PC-3 (cell line): ENCODE results near the gene HDAC1. TPM values are rescaled to one million over a fixed set of nuclear protein-coding genes. Genes with fewer than 3 reads are reported as not detected.
"Not testable (repeated sequence)": the region's sequence is repeated elsewhere in the genome, so short reads cannot be mapped to it uniquely, and the experiment has no call there.

ENCODE experiments used
- ATAC-seq: fragments of 200-7000 bp; cut with Tn5 transposase; 2 replicates; pipeline ENCODE4 v1.9.1; 2020; ENCODE audit warnings: mild to moderate bottlenecking, moderate library complexity
- BruUV-seq: library from RNA; stranded (reverse); fragments of 400-500 nt; replicated peaks from 2 replicates; lab custom pipeline; 2021; lab: Mats Ljungman, UMichigan
- CTCF ChIA-PET: fragments of 300-600 bp; sonication (Branson Sonifier 250); formaldehyde crosslinking; loops from one replicate; lab custom pipeline; 2022; ENCODE audit warnings: antibody characterized with exemption; lab: Charles Lee
- POLR2A ChIA-PET: fragments of 300-600 bp; sonication (Branson Sonifier 250); formaldehyde crosslinking; loops from one replicate; lab custom pipeline; 2022; ENCODE audit warnings: antibody characterized with exemption; ENCODE audit not compliant: unreplicated experiment; lab: Charles Lee
- DNase-seq: peaks from one replicate; pipeline ENCODE4 v3.0.0-alpha.2; 2015
- H2AFZ ChIP-seq: fragments of 300-600 bp; sonication (generic); 2 replicates; pipeline ENCODE4 v1.6.0; 2016; ENCODE audit warnings: antibody characterized with exemption, low read length
- H3F3A ChIP-seq: fragments of 300-600 bp; sonication (generic); one replicate; pipeline ENCODE4 v1.6.0; 2017; ENCODE audit warnings: antibody characterized with exemption, low read length, control low read depth, mild to moderate bottlenecking; ENCODE audit not compliant: unreplicated experiment
- H3K27ac ChIP-seq: fragments of 300-600 bp; sonication (generic); 2 replicates; pipeline ENCODE4 v1.5.1; 2016; ENCODE audit warnings: mild to moderate bottlenecking, low read length
- H3K27me3 ChIP-seq: fragments of 300-600 bp; sonication (generic); 2 replicates; pipeline ENCODE4 v1.6.1; 2016; ENCODE audit warnings: low read length, mixed read lengths
- H3K36me3 ChIP-seq: fragments of 300-600 bp; sonication (generic); 2 replicates; pipeline ENCODE4 v1.6.1; 2016; ENCODE audit warnings: low read depth, mixed run types, low read length, mixed read lengths
- H3K4me1 ChIP-seq: fragments of 300-600 bp; sonication (generic); 2 replicates; pipeline ENCODE4 v1.5.1; 2016; ENCODE audit warnings: low read length; ENCODE audit not compliant: insufficient read depth
- H3K4me2 ChIP-seq: fragments of 300-600 bp; sonication (generic); 2 replicates; pipeline ENCODE4 v1.6.0; 2016; ENCODE audit warnings: low read length
- H3K4me3 ChIP-seq: fragments of 300-600 bp; sonication (generic); 2 replicates; pipeline ENCODE4 v1.5.1; 2016; ENCODE audit warnings: mild to moderate bottlenecking, low read length, mixed read lengths
- H3K79me2 ChIP-seq: fragments of 300-600 bp; sonication (generic); 2 replicates; pipeline ENCODE4 v1.6.1; 2017; ENCODE audit warnings: low read length, mixed read lengths
- H3K9ac ChIP-seq: fragments of 300-600 bp; sonication (generic); 2 replicates; pipeline ENCODE4 v1.6.0; 2016; ENCODE audit warnings: mild to moderate bottlenecking, low read length
- H3K9me2 ChIP-seq: fragments of 300-600 bp; sonication (generic); replicated peaks from 2 replicates; pipeline ENCODE4 v1.6.1; 2016; ENCODE audit warnings: mixed run types, low read length, mixed read lengths
- H3K9me3 ChIP-seq: fragments of 300-600 bp; sonication (generic); 2 replicates; pipeline ENCODE4 v1.6.1; 2016; ENCODE audit warnings: low read length, mixed read lengths
- H4K20me1 ChIP-seq: fragments of 300-600 bp; sonication (generic); 2 replicates; pipeline ENCODE4 v1.6.1; 2016; ENCODE audit warnings: low read length, mixed read lengths
- CTCF ChIP-seq: fragments of 300-600 bp; sonication (generic); conservative IDR thresholded peaks from 2 replicates; pipeline ENCODE4 v1.5.1; 2017; ENCODE audit warnings: antibody characterized with exemption, low read depth, mild to moderate bottlenecking, low read length
- EZH2 ChIP-seq: fragments of 300-600 bp; sonication (generic); IDR thresholded peaks from one replicate; pipeline ENCODE4 v1.6.1; 2017; ENCODE audit warnings: antibody characterized with exemption, mild to moderate bottlenecking, low read length; ENCODE audit not compliant: unreplicated experiment
- EZH2phosphoT487 ChIP-seq: fragments of 300-600 bp; sonication (generic); IDR thresholded peaks from 2 replicates; pipeline ENCODE4 v1.6.1; 2018; ENCODE audit warnings: mild to moderate bottlenecking, antibody characterized with exemption, low read length, borderline replicate concordance
- intact Hi-C: fragments of 100-400 bp; cut with micrococcal nuclease; formaldehyde crosslinking; loops from 2 replicates; pipeline ENCODE4 v1.9.0; 2023
- total RNA-seq: library from RNA; depleted of rRNA; stranded (reverse); fragments of >200 nt; gene quantifications from 2 replicates; pipeline ENCODE4 v1.2.3, GENCODE V29; 2014

The HDAC1 gene
- total RNA-seq, 1 experiment from 2014 or later: 184 TPM

GRCh38 chr1:32255072-32256071 is 36.5 kb upstream of the HDAC1 start:
- no peak overlapping the region for H3K27ac ChIP-seq
- H3K4me1 ChIP-seq: no peaks in the 10 kb centered on the region
- ATAC-seq: no peak
- BruUV-seq: no TSS peak
- ChIA-PET CTCF (no interaction called here), POLR2A (interaction anchor here (0.6 kb wide), 1 partner anchor 39 kb away, joined by 3 read pairs; no protein-coding TSS in a partner anchor)
- H3K4me3 ChIP-seq: no peak overlapping the region
- no peaks in the 10 kb centered on the region for H4K20me1 ChIP-seq
- no peaks in the 10 kb centered on the region for H3K36me3 ChIP-seq
- no peaks in the 10 kb centered on the region for H3K9me3 ChIP-seq
- no peaks in the 10 kb centered on the region for H3K79me2 ChIP-seq
- intact Hi-C loops: no loop called here
- no peak overlapping the region for H3K9ac ChIP-seq
- no peak overlapping the region for H3K4me2 ChIP-seq
- H2AFZ ChIP-seq: no peak overlapping the region
- H3K9me2 ChIP-seq: no peaks in the 10 kb centered on the region
- H3K27me3 ChIP-seq: no peaks in the 10 kb centered on the region
- TF ChIP-seq CTCF (no peak), EZH2phosphoT487 (no peak)
- H3F3A ChIP-seq: no peaks in the 10 kb centered on the region
- no peak for DNase-seq

- Histone ChIP-seq H3K4me3 (no peak overlapping the region), H4K20me1 (no peaks in the 10 kb centered on the region), H3K9me2 (no peaks in the 10 kb centered on the region), H3F3A (no peaks in the 10 kb centered on the region), H3K79me2 (no peaks in the 10 kb centered on the region), H3K27ac (no peak overlapping the region), H3K36me3 (no peaks in the 10 kb centered on the region), H3K27me3 (no peaks in the 10 kb centered on the region), H3K9ac (no peak overlapping the region), H3K4me2 (no peak overlapping the region), H2AFZ (no peak overlapping the region), H3K9me3 (no peaks in the 10 kb centered on the region), H3K4me1 (no peaks in the 10 kb centered on the region)
- POLR2A ChIA-PET: no interaction called here
- TF ChIP-seq EZH2phosphoT487 (no peak), CTCF (no peak), EZH2 (no peak)
- no peak for ATAC-seq
- no TSS peak for BruUV-seq
- DNase-seq: no peak
- intact Hi-C loops: no loop called here
- CTCF ChIA-PET: no interaction called here
Measured at GRCh38 chr1:32256473-32257226, 35.2 kb upstream of the HDAC1 start.

GRCh38 chr1:32257227-32257508 is 34.7 kb upstream of the HDAC1 start:
- H3K4me2 ChIP-seq: no peak overlapping the region
- no peaks in the 10 kb centered on the region for H3K9me2 ChIP-seq
- H3K9ac ChIP-seq: no peak overlapping the region
- CTCF ChIA-PET: no interaction called here
- H4K20me1 ChIP-seq: no peaks in the 10 kb centered on the region
- H3K27me3 ChIP-seq: no peaks in the 10 kb centered on the region
- no peak for TF ChIP-seq EZH2
- TF ChIP-seq CTCF: no peak
- TF ChIP-seq EZH2phosphoT487: no peak
- no TSS peak for BruUV-seq
- H3K9me3 ChIP-seq: no peaks in the 10 kb centered on the region
- no peak overlapping the region for H2AFZ ChIP-seq
- H3K4me3 ChIP-seq: no peak overlapping the region
- no peaks in the 10 kb centered on the region for H3K79me2 ChIP-seq
- H3K4me1 ChIP-seq: no peaks in the 10 kb centered on the region
- no peak for ATAC-seq
- intact Hi-C loops: no loop called here
- no peak for DNase-seq
- H3K27ac ChIP-seq: no peak overlapping the region
- H3K36me3 ChIP-seq: no peaks in the 10 kb centered on the region
- POLR2A ChIA-PET: no interaction called here
- no peaks in the 10 kb centered on the region for H3F3A ChIP-seq

GRCh38 chr1:32263236-32263593 is 28.7 kb upstream of the HDAC1 start:
- H4K20me1 ChIP-seq, H3K79me2 ChIP-seq, H3K9me3 ChIP-seq, H3K4me2 ChIP-seq, intact Hi-C loops, H3K27me3 ChIP-seq, CTCF ChIA-PET, H3K9ac ChIP-seq, BruUV-seq, H3K4me3 ChIP-seq, H3K9me2 ChIP-seq, H3K36me3 ChIP-seq, H3K27ac ChIP-seq, ATAC-seq, H3F3A ChIP-seq, POLR2A ChIA-PET, DNase-seq, H3K4me1 ChIP-seq, H2AFZ ChIP-seq: not testable (repeated sequence)
